HG02938 (cell line): ENCODE data around the gene NACC2.

Experiments used
- ATAC-seq: cut with Tn5 transposase; IDR thresholded peaks from one replicate; pipeline ENCODE4 v1.9.1; 2021; ENCODE audit warnings: mild to moderate bottlenecking, moderate library complexity; ENCODE audit not compliant: unreplicated experiment

NACC2 gene

DNA sequence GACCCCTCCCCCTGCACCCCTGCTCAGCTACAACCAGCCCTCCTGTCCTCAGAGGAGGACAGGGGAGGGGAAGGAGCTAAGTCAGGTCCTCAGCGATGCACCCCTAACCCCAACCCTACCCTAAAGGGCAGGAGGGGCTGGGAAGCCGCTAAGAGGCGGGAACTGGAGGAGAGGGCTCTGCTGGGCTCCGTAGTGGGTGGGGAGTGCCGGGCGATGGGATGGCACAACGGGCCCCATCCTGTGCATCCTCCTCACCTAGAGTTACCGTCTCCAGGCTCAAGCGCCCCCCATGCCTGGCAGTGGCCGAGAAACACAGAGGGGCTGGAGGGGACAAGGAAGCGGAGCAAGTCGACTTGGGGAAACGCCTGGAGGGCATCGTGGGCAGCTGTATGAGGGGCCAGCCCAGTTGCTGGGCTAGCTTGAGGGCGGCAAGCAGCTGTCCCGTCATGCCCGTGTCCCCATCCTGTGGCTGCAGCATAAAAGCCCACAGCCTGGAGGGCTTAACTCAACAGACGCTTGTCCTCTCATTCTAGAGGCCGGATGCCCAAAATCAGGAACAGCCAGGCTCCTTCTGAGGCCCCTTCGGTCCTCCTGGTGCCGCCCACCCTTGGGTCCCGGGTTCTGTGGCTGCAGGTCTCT is 110.9 kb downstream of the NACC2 start:
- ATAC-seq = no peak

GRCh38 chr9:135983208-135984071 is 111.6 kb downstream of the NACC2 start:
- no peak for ATAC-seq

DNA sequence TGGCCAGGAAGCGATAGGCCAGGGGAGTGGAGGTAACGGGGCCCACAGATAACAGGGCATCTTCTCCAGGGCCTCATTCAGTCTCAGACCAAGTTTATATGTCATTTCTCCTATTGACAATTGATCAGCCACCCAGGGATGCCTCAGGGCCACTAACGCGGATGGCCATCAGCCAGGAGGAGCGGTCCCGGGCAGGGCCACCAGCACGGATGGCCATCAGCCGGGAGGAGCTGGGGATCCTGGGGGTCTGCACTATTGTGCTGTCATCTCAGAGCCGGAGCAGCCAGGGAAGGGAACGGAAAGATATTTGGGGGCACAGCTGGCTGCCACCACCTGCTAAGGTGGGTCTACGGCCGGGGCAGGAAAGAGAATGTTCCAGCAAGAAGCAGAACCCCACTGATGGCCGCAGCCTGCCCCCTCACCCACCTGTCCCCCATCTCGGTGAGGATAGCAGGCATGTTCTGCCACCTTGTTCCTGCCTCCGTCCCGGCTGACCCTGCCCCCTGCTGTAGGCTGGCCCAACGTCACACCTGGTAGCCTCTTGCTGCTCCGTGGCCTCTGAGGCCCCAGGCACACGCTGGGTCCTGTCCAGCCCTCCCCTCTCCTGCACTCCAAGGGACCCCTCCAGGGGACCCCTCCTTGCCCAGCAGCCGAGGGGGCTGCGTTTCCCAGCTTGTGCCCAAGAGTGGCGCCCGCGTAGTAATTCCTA is 112.4 kb downstream of the NACC2 start:
- no peak for ATAC-seq

- ATAC-seq = no peak
Observed at GRCh38 chr9:135980926-135981630, 114.0 kb downstream of the NACC2 start.

GRCh38 chr9:135979547-135980166 is 115.4 kb downstream of the NACC2 start:
- no peak for ATAC-seq

- ATAC-seq = no peak
Observed at GRCh38 chr9:135978642-135979546, 116.2 kb downstream of the NACC2 start.

- ATAC-seq = no peak
Observed at GRCh38 chr9:135976944-135977343, 118.1 kb downstream of the NACC2 start.

DNA sequence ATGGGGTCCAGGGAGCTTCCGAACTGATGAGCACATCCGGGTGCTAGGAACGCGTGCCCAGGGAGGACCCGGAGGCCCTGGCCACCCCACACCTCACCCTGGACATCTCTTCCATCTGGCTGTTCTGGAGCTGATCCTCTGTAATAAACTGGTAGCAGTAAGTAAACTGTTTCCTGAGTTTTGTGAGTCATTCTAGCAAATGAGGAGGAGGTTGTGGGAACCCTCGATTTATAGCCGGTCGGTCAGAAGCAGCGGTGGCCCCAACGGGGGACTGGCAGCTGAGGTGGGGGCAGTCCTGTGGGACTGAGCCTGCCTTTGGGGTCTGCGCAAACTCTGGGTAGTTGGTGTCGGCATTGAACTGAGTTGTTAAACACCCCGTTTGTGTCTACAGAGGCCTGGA is 118.6 kb downstream of the NACC2 start:
- no peak for ATAC-seq

GRCh38 chr9:135975834-135976233 is 119.3 kb downstream of the NACC2 start:
- ATAC-seq = no peak

DNA sequence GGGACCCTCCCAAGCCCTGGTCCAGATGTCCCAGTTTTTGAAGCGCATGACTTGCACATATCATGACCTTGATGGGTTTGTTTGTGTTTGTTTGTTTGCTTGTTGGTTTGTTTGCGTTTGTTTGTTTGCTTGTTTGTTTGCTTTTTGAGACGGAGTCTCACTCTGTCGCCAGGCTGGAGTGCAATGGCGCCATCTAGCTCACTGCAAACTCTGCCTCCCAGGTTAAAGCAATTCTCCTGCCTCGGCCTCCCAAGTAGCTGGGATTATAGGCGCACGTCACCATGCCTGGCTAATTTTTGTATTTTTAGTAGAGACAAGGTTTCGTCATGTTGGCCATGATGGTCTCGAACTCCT is 120.9 kb downstream of the NACC2 start:
- no peak for ATAC-seq

DNA sequence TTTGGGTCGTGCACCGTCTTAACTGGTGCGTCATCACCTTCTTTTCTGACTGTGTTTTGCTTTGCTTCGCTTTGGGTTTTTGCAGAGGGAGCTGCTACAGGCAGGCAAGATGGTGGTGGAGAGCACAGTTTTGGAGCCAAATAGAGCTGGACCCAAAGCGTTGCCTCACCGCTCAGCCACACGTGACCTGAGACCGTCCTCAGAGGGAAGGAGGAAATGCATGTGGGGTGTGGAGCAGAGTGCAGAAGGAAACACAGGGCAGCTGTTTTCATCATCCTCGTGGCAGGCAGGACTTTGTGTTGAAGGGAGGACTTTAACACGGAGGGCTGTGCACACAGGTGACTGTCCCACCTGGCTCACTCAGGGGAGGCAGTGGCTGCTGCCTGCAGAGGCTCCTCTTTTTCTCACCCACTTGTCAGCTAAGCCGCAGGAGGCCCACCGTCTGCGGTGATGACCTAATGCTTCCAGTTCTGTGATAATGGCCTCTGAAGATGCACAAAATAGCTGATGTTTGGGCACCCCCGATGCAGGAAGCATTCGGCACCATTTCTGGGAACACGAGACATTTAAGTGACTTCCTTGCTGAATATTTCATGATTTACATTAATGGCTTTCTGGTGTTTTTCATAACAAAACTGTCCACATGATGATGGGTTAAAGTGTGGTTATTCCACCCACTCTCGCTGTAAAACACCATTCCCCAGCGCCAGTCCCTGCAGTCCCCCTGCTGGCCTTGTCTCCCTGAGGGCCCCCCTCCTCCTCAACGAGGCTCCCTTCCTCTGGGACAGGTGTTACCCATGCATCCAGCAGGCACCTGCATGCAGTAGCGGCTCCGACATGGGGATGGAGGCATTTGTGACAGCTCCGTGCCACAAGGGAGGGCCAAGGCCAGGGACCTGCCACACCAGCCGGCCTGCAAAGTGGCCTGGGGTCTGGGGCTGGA is 121.5 kb downstream of the NACC2 start:
- ATAC-seq = no peak

GRCh38 chr9:135971892-135972291 is 123.2 kb downstream of the NACC2 start:
- ATAC-seq = no peak

- ATAC-seq = no peak
Observed at GRCh38 chr9:135971111-135971766, 123.8 kb downstream of the NACC2 start.

GRCh38 chr9:135970128-135970815 is 124.8 kb downstream of the NACC2 start:
- ATAC-seq = no peak

DNA sequence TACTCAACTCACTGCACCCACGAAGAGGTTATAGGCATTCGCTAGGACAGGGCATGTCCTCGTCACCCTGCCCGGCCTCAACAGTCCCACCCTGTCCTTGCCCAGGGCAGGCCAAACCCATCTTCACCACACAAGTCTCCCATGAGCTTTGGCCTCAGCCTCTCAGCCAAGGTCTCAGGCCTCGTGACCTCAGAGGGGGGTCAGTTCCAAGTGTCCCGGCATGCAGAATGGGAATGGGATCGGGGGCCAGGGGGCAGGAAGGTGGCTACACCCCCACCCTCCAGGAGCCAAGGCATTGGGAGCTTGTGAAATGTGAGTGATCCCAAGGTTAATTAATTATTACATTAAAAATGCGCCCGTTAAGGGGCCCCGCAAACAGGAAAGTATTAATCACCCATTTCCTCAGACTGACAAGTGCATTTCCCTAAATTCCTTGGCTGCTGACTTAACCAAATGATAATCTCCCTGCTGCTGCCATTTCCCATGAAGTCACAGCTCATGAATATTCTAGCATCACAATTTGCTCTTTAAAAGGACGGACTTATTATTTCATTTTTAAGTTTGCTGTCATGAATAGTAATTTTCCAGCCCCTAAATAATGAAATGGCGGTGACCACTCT is 125.9 kb downstream of the NACC2 start:
- no peak for ATAC-seq

DNA sequence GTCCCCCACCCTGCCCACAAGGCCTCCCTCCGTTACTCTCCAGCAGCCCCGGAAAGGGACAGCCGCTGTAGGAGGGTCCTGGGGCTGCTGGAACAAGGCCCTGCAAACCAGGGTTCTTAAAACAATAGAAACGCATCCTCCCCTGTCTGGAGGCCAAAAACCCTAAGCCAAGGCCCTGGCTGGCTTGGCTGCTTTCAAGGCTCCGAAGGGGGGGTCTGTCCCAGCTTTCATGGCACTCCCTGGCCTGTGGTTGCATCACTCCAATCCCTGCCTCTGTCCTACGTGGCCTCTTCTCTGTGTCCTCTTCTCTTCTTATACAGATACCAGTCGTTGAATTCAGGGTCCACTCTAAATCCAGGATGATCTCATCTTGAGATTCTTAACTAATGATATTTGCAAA is 126.5 kb downstream of the NACC2 start:
- ATAC-seq = no peak

GRCh38 chr9:135968083-135968476 is 127.0 kb downstream of the NACC2 start:
- ATAC-seq = no peak
